GM21381 (cell line): ENCODE results near the gene SFTPB.
A peak's percentile ranks its signal among the peaks of the same experiment; 100 is the strongest.
"Not testable (repeated sequence)": the region's sequence is repeated elsewhere in the genome, so short reads cannot be mapped to it uniquely, and the experiment has no call there.

Source experiments
- ATAC-seq: cut with Tn5 transposase; IDR thresholded peaks from one replicate; pipeline ENCODE4 v1.9.1; 2021; ENCODE audit warnings: mild to moderate bottlenecking, moderate library complexity; ENCODE audit not compliant: unreplicated experiment

The SFTPB gene

DNA sequence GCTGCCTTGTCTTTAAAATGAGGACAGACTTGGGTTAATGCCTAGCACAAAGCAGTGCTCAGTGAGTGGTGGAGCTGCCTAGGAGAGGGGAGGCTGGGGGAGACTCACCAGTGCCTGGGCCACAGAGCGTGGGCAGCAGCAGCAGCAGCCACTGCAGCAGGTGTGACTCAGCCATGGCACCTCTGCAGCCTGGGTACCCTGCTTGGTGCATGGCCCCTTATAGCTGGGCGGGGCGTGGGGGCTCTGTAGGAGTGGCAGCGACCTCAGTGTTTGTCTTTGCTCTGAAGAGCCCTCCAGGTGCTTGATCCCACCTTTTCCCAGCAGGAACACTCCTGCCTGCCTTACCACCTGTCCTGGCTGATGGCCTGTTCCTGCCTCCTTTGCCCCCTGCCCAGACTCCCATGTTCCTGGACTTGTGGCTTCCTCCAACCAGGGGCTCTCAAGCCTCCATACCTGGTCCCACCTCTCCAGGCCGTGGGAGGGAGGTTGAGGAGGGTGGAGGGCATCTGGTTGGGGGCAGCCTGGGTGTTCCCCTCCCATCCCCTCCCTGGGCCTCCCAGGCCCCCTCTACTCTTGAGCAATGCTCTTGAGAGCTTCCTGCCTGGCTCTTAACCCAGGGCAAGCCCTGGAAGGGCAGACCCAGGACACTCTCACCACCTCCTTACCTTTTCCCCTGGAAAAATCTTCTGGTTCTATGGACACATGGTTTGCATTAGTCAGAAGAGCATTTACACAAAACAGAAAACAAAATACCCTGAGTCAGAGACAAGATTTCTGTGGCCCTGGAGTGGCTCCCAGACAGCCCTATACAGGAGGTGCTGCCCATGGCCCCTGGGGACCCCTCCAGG, at the start of gene SFTPB:
Gene SFTPB (minus strand): TSS at position 191 of the 848 bp plus-strand sequence. CDS start 16 bp downstream, at position 175.
- no peak for ATAC-seq

DNA sequence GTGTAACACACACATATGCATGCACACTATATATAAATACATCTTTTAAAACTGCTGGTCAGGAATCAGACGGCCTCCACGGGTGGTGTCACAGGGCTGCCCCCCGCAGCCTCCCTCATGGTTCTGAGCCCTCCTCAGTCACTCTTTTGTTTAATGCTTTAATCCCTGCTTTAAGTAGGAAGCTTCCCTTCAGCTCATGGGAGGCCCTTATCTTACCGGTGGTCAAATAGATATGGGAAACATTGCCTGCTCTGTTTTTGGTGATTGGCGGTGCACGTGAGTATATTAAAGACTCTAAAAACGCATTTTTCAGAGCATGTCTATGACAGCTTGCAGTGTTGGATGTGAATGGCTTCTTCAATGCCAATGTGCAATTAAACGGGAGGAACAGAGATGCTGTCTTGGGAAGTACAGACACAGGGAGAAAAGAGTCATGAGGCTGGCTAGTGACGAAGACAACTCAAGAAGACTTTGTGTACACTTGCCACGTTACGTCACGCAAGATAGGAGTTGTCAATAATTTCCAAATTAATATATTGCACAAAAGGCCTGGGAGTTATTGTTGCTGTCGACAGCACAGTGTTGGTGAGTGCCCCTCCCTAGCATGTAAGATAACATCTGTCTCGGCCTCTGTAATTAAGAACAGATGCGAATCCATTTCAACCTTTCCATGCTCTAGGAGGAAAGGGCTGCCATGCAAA, 49.5 kb upstream of the SFTPB start:
- ATAC-seq: no peak

GRCh38 chr2:85716346-85716914, 48.4 kb upstream of the SFTPB start:
- no peak for ATAC-seq

DNA sequence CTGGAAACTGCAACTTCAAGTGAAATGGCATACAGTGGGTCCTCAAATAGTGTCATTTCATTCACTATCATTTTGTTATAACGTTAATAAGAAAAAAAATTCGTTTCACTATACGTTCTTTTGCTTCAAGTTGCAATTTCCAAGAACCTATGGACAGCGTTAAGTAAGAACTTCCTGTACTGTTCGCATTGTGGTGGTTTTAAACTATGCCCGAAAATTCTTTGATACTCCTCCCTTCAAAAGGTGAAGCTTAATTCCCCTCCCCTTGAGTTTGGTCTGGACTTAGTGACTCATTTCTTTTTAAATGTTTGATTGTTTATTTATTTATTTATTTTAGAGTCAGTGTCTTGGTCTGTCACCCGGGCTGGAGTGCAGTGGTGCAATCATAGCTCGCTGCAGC, 46.8 kb upstream of the SFTPB start:
- no peak for ATAC-seq

- ATAC-seq: not testable (repeated sequence)
Observed at GRCh38 chr2:85714421-85714820, 46.4 kb upstream of the SFTPB start.

DNA sequence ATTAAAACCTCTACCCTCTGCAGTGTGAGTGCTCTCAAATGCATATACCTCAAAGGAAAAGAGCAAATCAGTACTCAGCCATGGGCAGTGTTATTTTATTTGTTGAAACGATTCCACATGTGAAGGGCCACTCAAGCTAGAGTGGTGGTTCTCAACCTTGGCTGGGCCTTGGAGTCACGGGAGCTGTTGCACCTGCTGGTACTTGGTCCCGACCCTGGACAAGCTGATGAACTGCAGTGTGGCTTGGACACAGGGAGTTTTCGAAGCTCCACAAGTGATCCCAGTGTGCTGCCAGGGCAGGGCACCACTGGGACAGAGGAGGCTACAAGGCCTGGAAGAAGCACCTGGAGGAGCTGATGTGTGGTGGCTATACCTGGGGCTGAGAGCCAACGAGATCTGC, 45.8 kb upstream of the SFTPB start:
- no peak for ATAC-seq

DNA sequence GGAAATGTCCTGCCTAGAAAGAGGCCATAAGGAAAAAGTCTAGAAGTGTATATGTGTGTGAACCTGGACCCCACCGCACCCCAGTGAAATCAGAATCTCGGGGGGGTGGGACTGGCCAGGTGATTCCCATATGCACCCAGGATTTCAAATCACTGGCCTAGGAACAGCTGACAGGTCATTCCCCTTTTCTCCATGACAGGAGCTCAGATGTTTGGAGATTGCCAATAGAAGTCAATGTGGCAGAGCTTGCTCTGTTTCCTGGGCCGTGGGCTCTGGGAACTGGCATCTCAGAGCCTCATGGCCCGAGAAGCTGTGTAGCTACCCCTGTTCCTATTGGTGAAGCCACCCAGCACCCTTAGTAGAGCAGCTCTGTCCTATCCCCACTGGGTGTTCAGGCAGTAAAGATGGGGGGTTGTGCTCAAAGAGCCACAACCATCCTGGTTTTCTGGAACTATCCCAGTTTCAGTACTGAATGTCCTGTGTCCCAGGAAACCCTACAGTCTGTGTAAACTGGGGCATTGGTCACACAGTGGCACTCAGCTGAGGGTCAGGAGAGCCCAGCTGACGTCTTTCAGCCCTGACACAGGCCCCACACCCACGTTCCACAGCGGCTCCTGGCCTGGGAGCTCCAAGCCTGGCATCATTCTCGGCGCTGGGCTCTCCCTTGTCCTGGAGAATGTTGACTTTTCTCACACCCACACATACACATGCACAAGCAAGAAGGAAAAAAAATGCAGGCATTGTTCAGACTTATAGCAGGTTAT, 45.0 kb upstream of the SFTPB start:
- no peak for ATAC-seq

DNA sequence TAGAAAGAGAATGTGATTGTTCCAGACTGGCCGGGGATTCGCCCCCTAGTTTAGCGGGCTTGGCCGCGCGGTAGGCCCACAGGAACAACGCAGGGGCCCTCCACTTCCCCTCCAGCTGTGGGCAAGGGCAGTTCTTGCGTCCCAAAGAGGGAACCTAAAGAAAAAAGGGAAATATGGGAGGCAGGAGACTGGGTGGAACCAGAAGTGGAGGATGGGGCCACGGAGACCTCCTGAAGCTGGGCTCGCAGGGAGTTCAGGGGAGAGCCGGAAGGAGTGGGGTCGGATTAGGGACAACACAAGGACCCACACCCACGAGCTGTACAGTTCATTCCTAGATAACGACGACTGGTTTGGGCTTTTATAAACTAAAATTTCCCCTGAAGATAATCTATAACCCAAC, 44.3 kb upstream of the SFTPB start:
- ATAC-seq: no peak

- no peak for ATAC-seq
Observed at GRCh38 chr2:85711578-85712060, 43.6 kb upstream of the SFTPB start.

GRCh38 chr2:85710687-85711577, 42.9 kb upstream of the SFTPB start:
- ATAC-seq: no peak

GRCh38 chr2:85709401-85709811, 41.4 kb upstream of the SFTPB start:
- ATAC-seq: no peak

DNA sequence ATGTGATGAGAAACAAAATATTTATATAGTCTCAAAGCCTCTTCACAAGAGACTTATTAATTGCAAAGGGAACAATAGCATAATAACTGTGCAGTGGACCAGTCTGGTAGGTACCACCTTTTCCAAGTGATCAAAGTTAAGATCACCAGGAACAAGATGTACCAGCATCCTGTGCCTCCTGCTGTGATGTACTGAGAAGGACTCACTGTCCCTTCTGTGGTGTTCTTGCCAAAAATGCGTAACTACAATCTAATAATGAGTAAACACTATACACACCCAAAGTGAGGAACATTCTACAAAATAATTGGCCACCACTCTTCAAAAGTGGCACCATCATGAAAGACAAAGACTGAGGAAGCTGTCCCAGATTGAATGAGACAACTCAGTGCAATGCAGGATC, 40.6 kb upstream of the SFTPB start:
- no peak for ATAC-seq

DNA sequence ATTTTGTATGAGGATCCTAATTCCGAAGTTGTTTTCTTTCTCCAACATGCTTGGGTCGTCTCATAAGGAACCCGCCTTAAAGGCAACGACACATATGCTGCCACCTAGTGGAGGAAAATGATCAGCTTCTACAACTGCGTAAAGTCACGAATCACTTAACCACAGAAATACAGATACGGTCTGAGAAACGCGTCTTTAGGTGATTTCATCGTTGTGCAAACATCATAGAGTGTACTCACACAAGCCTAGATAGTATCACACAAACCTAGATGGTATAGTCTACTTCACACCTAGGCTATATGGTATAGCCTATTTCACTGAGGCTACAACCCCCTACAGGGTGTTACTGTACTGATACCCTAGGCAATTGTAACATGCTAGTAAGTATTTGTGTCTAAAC, 39.3 kb upstream of the SFTPB start:
- no peak for ATAC-seq

GRCh38 chr2:85706599-85707296, 38.7 kb upstream of the SFTPB start:
- no peak for ATAC-seq

DNA sequence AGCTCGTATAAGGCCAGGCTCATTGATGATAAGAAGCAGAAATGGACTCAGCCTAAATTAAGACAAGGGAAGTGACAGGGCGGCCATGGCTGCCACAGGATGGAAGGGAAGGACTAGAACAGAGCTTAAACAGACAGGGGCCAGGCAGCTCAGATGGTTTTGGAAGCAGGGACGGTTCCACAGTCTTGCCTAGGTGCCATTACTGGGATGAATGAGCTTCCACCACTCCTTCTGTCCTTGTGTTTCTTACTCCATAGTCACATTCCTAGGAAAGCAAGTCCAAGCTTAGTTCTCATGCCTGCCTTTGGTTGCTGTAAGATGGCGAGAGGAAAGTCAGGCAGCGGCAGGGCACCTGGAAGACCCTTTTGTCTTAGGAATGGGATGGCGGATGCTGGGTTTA, 38.1 kb upstream of the SFTPB start:
- ATAC-seq: no peak

GRCh38 chr2:85705680-85706039, 37.7 kb upstream of the SFTPB start:
- ATAC-seq: no peak

DNA sequence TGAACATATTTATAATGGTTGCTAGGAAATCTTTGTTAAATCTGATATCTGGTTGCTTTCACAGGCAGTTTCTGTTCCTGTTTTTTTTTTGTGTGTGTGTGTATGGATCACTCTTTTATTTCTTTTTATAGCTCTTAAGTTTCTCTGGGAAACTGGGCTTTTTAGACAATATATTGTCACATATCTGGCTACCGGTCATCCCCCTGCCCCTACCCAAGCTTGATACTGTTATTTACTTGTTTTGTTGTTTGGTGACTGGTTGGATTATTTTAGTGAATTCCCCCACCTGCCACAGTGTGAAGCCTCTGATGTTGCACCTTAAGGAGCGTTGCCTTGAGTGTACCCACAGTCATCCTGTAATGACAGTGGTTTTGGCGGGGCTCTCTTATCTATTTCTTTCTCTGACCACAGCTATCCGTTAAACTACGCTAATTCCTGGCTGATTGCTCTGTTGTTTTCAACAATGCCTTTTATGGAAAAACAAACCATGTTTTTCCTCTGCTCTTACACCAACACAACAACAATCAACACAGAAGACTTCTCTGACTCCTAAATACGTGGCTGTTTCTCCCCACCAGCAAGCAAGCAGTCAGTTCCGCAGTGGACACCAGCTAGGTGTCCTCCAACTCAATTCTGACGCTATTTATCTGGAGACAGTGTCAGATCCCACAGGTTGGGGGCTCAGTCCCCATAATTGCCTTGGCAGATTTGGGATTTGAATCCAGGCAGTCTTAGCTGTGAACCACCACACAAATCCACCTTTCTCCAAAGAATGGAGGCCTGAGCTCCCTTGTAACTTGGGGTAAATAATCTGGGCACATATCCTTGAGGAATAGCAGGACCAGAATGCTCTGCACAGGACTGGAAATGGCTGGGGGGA, 37.0 kb upstream of the SFTPB start:
- ATAC-seq: peak; percentile 57

GRCh38 chr2:85704038-85704437, 36.0 kb upstream of the SFTPB start:
- no peak for ATAC-seq

GRCh38 chr2:85703329-85703728, 35.3 kb upstream of the SFTPB start:
- no peak for ATAC-seq
